Measurements from ENCODE around the gene BMP2K.

- TF ChIP-seq CTCF (IDR thresholded peaks at IDR 0.05; ENCODE audit: poor library complexity) = no peak
- no peak for TF ChIP-seq EZH2 (IDR thresholded peaks at IDR 0.05; ENCODE audit: borderline replicate concordance)
Observed at GRCh38 chr4:78779280-78779679, 3.1 kb downstream of the BMP2K start.
